ENCODE measurements around the gene RHBG. TPM values are rescaled to one million over a fixed set of nuclear protein-coding genes. Genes with fewer than 3 reads are reported as not detected.

RHBG gene
- total RNA-seq, 4 donors from 2014 or later, result not detected

- no peaks in the 10 kb centered on the region for H3K36me3 ChIP-seq
- no peak overlapping the region for H3K27ac ChIP-seq (replicated peaks in 1 of 4)
- DNase-seq (ENCODE audit: extremely low spot score), result no peak
- 14% methylated on average over 18 of the region's 22 CpGs for WGBS
- H3K4me1 ChIP-seq, result peaks cover 0 to 5% (median 3%) of the 10 kb centered on the region in 4 donors
- intact Hi-C loops (cut with DNase I), result no loop called here
- H3K27me3 ChIP-seq, result peaks cover 0 to 57% (median 9%) of the 10 kb centered on the region in 4 donors
- no peaks in the 10 kb centered on the region for H3K9me3 ChIP-seq
- no peak overlapping the region for H3K4me3 ChIP-seq
- TF ChIP-seq CTCF (IDR thresholded peaks at IDR 0.05), result peak; percentile 10 to 31 (median 29)
- TF ChIP-seq POLR2A (IDR thresholded peaks at IDR 0.05; ENCODE audit: low read depth), result no peak
Observed at GRCh38 chr1:156356875-156357534, 12.0 kb upstream of the RHBG start.

- H3K27me3 ChIP-seq, result peaks cover 0 to 62% (median 9%) of the 10 kb centered on the region in 4 donors
- H3K4me1 ChIP-seq, result peaks cover 0 to 5% (median 3%) of the 10 kb centered on the region in 4 donors
- no peaks in the 10 kb centered on the region for H3K36me3 ChIP-seq
- intact Hi-C loops (cut with DNase I), result no loop called here
- 95% methylated on average over 2 of the region's 2 CpGs for WGBS
- no peak for TF ChIP-seq EP300 (IDR thresholded peaks at IDR 0.05)
- TF ChIP-seq POLR2A (IDR thresholded peaks at IDR 0.05; ENCODE audit: low read depth), result no peak
- no peak for TF ChIP-seq CTCF (IDR thresholded peaks at IDR 0.05)
- no peak for TF ChIP-seq POLR2AphosphoS5 (IDR thresholded peaks at IDR 0.05)
- H3K27ac ChIP-seq (replicated peaks in 1 of 4), result no peak overlapping the region
- H3K9me3 ChIP-seq, result no peaks in the 10 kb centered on the region
- no peak overlapping the region for H3K4me3 ChIP-seq
- no peak for DNase-seq (ENCODE audit: extremely low spot score)
Observed at GRCh38 chr1:156357977-156358376, 11.0 kb upstream of the RHBG start.

GRCh38 chr1:156358641-156359040 is 10.4 kb upstream of the RHBG start:
- DNase-seq (ENCODE audit: extremely low spot score), result no peak
- WGBS, result 93% methylated on average over 1 of the region's 1 CpG
- Histone ChIP-seq H3K9me3 (no peaks in the 10 kb centered on the region), H3K4me1 (peaks cover 0 to 5% (median 3%) of the 10 kb centered on the region in 4 donors), H3K27ac (replicated peaks in 1 of 4) (no peak overlapping the region), H3K27me3 (peaks cover 0 to 67% (median 9%) of the 10 kb centered on the region in 4 donors), H3K36me3 (no peaks in the 10 kb centered on the region), H3K4me3 (no peak overlapping the region)
- TF ChIP-seq POLR2AphosphoS5 (IDR thresholded peaks at IDR 0.05) (no peak), CTCF (IDR thresholded peaks at IDR 0.05) (no peak), POLR2A (IDR thresholded peaks at IDR 0.05; ENCODE audit: low read depth) (no peak), EP300 (IDR thresholded peaks at IDR 0.05) (no peak)
- intact Hi-C loops (cut with DNase I), result no loop called here

- Histone ChIP-seq H3K9me3 (no peaks in the 10 kb centered on the region), H3K27ac (replicated peaks in 1 of 4) (no peak overlapping the region), H3K27me3 (peaks cover 0 to 73% (median 9%) of the 10 kb centered on the region in 4 donors), H3K4me1 (peaks cover 0 to 5% (median 3%) of the 10 kb centered on the region in 4 donors), H3K36me3 (no peaks in the 10 kb centered on the region), H3K4me3 (no peak overlapping the region)
- intact Hi-C loops (cut with DNase I), result no loop called here
- no peak for DNase-seq (ENCODE audit: extremely low spot score)
- no peak for TF ChIP-seq POLR2A (IDR thresholded peaks at IDR 0.05; ENCODE audit: low read depth)
- no peak for TF ChIP-seq CTCF (IDR thresholded peaks at IDR 0.05)
- TF ChIP-seq EP300 (IDR thresholded peaks at IDR 0.05), result no peak
- WGBS, result 95% methylated on average over 3 of the region's 3 CpGs
Observed at GRCh38 chr1:156359249-156359648, 9.8 kb upstream of the RHBG start.

- no peak overlapping the region for H3K27ac ChIP-seq (replicated peaks in 1 of 4)
- no peaks in the 10 kb centered on the region for H3K9me3 ChIP-seq
- peaks cover 0 to 5% (median 3%) of the 10 kb centered on the region in 4 donors for H3K4me1 ChIP-seq
- H3K4me3 ChIP-seq, result no peak overlapping the region
- WGBS, result 49% methylated on average over 6 of the region's 6 CpGs
- intact Hi-C loops (cut with DNase I), result no loop called here
- no peaks in the 10 kb centered on the region for H3K36me3 ChIP-seq
- H3K27me3 ChIP-seq, result peaks cover 0 to 79% (median 9%) of the 10 kb centered on the region in 4 donors
- no peak for DNase-seq (ENCODE audit: extremely low spot score)
- TF ChIP-seq EP300 (IDR thresholded peaks at IDR 0.05) (no peak), CTCF (IDR thresholded peaks at IDR 0.05) (no peak), POLR2AphosphoS5 (IDR thresholded peaks at IDR 0.05) (no peak)
Observed at GRCh38 chr1:156359973-156360372, 9.0 kb upstream of the RHBG start.
